Measurements from ENCODE around the gene TRIM3.

GRCh38 chr11:6483015-6483414 lies 9.3 kb upstream of the TRIM3 start:
- TF ChIP-seq CTCF (IDR thresholded peaks at IDR 0.05) = no peak
- no peak for TF ChIP-seq POLR2A (IDR thresholded peaks at IDR 0.05)
